ENCODE measurements around the gene EDN1.

- TF ChIP-seq CTCF (IDR thresholded peaks at IDR 0.05) (no peak), POLR2A (IDR thresholded peaks at IDR 0.05) (no peak)
Measured at GRCh38 chr6:12318749-12319148, 28.6 kb downstream of the EDN1 start.
